H1 (cell line): ENCODE results near the gene PTGER3. TPM values are rescaled to one million over a fixed set of nuclear protein-coding genes. Genes with fewer than 3 reads are reported as not detected.

ENCODE experiments used
- ASH2L ChIP-seq: fragments of 200-600, 300-600 bp; sonication (generic); IDR thresholded peaks from one replicate; pipeline ENCODE4 v1.7.1; 2017; ENCODE audit warnings: low read length
- KDM1A ChIP-seq: fragments of 200-600, 300-600 bp; sonication (generic); IDR thresholded peaks from 2 replicates; pipeline ENCODE4 v1.7.1; 2016; ENCODE audit warnings: mild to moderate bottlenecking, low read length, borderline replicate concordance
- PHF8 ChIP-seq: fragments of 200-600 bp; sonication (generic); conservative IDR thresholded peaks from 2 replicates; pipeline ENCODE4 v1.7.1; 2012; ENCODE audit warnings: low read depth, mild to moderate bottlenecking, inconsistent platforms, low read length, moderate library complexity
- RFX5 ChIP-seq: IDR thresholded peaks from 2 replicates; pipeline ENCODE4 v1.6.1; 2011; ENCODE audit warnings: low read depth, low read length, improper control_type of control experiment, borderline replicate concordance
- TCF12 ChIP-seq: IDR thresholded peaks from 2 replicates; pipeline ENCODE4 v1.6.1; 2011; ENCODE audit warnings: low read depth, mild to moderate bottlenecking, low read length
- polyA plus RNA-seq, 7 experiments: library from polyadenylated mRNA; depleted of rRNA in 3 of 7; stranded (reverse) in 5 of 7; unstranded in 2 of 7; fragments of >200 nt in 5 of 7; fragments of 200-250 nt in 2 of 7; gene quantifications; 1 replicate in 5 of 7; 2 replicates in 1 of 7; 4 replicates in 1 of 7; pipeline versions ENCODE4 v1.2.1 to v1.2.3, GENCODE V29; 2011 to 2013; ENCODE audit warnings: missing spikeins in 2 of 7, mixed read lengths in 2 of 7
- total RNA-seq: library from RNA; stranded (reverse); fragmentation: NEBNext Ultra II Directional; extraction: Animal tissue kit (Norgen Biotek cat#: 25700); gene quantifications from 2 replicates; pipeline ENCODE4 v1.2.1, GENCODE V29; 2021
- TF ChIP-seq, protein P1 (sequence below): fragments of 300-600 bp; sonication (generic); IDR thresholded peaks from 2 replicates; pipeline ENCODE4 v1.7.1; 2012; ENCODE audit warnings: low read length, moderate library complexity, mild to moderate bottlenecking, inconsistent platforms; ENCODE audit not compliant: insufficient replicate concordance
- TF ChIP-seq, protein P2 (sequence below): IDR thresholded peaks from 2 replicates; pipeline ENCODE4 v1.6.1; 2011; ENCODE audit warnings: low read depth, mild to moderate bottlenecking, low read length; ENCODE audit not compliant: insufficient read depth

Gene PTGER3
- total and polyA plus RNA-seq, 2 of the 8 experiments (the other 6 are each of a cell fraction or from before 2014, with no cell fraction given) = 0.38 to 0.82 TPM

DNA sequence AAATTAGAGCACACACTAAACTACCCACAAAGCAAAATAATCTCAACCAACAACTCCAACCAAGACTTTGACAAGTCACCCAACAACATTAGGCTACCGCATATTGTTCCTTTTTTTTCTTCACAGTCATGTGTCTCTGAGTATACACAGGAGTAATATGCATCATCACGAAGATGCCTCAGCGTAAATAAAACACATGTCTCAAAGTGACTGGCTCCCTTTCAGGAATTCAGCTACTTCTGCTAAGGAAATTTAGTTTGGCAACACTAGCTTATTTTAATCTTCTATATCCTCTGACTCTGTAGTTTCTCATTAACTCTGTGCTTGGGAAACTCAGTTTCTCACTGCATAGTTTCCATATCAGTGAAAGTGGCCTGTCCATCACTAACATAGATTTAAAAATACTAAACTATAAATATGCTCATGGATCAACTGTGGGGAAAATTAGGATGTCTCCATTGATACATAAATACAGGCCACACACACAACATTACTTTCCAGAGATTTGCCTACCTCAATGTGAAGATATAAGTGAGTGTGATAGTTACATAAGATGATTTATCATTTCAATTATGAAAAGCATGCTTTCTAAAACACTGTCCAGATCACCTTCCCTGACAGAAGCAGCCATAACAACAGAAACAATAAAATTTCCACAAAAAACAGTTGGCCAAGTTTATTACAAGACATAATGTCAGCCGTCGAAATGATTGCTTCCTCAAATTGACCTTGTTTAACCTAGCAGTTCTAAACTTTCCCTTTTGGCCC, 113.2 kb downstream of the PTGER3 start (continued):
- TF ChIP-seq, protein P1, sequence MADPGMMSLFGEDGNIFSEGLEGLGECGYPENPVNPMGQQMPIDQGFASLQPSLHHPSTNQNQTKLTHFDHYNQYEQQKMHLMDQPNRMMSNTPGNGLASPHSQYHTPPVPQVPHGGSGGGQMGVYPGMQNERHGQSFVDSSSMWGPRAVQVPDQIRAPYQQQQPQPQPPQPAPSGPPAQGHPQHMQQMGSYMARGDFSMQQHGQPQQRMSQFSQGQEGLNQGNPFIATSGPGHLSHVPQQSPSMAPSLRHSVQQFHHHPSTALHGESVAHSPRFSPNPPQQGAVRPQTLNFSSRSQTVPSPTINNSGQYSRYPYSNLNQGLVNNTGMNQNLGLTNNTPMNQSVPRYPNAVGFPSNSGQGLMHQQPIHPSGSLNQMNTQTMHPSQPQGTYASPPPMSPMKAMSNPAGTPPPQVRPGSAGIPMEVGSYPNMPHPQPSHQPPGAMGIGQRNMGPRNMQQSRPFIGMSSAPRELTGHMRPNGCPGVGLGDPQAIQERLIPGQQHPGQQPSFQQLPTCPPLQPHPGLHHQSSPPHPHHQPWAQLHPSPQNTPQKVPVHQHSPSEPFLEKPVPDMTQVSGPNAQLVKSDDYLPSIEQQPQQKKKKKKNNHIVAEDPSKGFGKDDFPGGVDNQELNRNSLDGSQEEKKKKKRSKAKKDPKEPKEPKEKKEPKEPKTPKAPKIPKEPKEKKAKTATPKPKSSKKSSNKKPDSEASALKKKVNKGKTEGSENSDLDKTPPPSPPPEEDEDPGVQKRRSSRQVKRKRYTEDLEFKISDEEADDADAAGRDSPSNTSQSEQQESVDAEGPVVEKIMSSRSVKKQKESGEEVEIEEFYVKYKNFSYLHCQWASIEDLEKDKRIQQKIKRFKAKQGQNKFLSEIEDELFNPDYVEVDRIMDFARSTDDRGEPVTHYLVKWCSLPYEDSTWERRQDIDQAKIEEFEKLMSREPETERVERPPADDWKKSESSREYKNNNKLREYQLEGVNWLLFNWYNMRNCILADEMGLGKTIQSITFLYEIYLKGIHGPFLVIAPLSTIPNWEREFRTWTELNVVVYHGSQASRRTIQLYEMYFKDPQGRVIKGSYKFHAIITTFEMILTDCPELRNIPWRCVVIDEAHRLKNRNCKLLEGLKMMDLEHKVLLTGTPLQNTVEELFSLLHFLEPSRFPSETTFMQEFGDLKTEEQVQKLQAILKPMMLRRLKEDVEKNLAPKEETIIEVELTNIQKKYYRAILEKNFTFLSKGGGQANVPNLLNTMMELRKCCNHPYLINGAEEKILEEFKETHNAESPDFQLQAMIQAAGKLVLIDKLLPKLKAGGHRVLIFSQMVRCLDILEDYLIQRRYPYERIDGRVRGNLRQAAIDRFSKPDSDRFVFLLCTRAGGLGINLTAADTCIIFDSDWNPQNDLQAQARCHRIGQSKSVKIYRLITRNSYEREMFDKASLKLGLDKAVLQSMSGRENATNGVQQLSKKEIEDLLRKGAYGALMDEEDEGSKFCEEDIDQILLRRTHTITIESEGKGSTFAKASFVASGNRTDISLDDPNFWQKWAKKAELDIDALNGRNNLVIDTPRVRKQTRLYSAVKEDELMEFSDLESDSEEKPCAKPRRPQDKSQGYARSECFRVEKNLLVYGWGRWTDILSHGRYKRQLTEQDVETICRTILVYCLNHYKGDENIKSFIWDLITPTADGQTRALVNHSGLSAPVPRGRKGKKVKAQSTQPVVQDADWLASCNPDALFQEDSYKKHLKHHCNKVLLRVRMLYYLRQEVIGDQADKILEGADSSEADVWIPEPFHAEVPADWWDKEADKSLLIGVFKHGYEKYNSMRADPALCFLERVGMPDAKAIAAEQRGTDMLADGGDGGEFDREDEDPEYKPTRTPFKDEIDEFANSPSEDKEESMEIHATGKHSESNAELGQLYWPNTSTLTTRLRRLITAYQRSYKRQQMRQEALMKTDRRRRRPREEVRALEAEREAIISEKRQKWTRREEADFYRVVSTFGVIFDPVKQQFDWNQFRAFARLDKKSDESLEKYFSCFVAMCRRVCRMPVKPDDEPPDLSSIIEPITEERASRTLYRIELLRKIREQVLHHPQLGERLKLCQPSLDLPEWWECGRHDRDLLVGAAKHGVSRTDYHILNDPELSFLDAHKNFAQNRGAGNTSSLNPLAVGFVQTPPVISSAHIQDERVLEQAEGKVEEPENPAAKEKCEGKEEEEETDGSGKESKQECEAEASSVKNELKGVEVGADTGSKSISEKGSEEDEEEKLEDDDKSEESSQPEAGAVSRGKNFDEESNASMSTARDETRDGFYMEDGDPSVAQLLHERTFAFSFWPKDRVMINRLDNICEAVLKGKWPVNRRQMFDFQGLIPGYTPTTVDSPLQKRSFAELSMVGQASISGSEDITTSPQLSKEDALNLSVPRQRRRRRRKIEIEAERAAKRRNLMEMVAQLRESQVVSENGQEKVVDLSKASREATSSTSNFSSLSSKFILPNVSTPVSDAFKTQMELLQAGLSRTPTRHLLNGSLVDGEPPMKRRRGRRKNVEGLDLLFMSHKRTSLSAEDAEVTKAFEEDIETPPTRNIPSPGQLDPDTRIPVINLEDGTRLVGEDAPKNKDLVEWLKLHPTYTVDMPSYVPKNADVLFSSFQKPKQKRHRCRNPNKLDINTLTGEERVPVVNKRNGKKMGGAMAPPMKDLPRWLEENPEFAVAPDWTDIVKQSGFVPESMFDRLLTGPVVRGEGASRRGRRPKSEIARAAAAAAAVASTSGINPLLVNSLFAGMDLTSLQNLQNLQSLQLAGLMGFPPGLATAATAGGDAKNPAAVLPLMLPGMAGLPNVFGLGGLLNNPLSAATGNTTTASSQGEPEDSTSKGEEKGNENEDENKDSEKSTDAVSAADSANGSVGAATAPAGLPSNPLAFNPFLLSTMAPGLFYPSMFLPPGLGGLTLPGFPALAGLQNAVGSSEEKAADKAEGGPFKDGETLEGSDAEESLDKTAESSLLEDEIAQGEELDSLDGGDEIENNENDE = no peak
- TF ChIP-seq TCF12 = no peak
- TF ChIP-seq RFX5 = no peak
- no peak for TF ChIP-seq PHF8
- TF ChIP-seq ASH2L = no peak
- TF ChIP-seq, protein P2, sequence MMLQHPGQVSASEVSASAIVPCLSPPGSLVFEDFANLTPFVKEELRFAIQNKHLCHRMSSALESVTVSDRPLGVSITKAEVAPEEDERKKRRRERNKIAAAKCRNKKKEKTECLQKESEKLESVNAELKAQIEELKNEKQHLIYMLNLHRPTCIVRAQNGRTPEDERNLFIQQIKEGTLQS = no peak
- no peak for TF ChIP-seq KDM1A
